Stimulated activated CD4-positive, alpha-beta T cell treated with anti-CD3 and anti-CD28 coated beads, Interleukin-1b, Interleukin-23, amount 100 ng/mL, for 48 hours (primary cell): ENCODE data around the gene CCDC187.

Experiments
- DNase-seq: peaks from one replicate; pipeline ENCODE4 v3.0.0-alpha.2; 2020

Gene CCDC187

GRCh38 chr9:136311051-136312008 is 7.4 kb upstream of the CCDC187 start:
- DNase-seq = no peak

- DNase-seq = no peak
Measured at GRCh38 chr9:136310273-136311030, 6.6 kb upstream of the CCDC187 start.

DNA sequence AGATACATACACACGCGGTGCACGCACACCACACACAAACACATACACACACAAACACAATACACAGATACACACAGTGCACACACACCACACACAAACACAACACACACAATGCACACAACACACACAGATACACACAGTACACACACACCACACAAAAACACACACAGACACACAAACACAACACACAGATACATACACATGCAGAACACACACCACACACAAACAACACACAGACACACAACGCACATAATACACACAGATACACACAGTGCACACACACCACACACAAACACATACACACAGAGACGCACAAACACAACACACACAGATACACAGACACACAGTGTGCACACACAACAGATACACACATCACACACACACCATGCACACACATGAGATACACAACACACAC is 5.9 kb upstream of the CCDC187 start:
- no peak for DNase-seq

DNA sequence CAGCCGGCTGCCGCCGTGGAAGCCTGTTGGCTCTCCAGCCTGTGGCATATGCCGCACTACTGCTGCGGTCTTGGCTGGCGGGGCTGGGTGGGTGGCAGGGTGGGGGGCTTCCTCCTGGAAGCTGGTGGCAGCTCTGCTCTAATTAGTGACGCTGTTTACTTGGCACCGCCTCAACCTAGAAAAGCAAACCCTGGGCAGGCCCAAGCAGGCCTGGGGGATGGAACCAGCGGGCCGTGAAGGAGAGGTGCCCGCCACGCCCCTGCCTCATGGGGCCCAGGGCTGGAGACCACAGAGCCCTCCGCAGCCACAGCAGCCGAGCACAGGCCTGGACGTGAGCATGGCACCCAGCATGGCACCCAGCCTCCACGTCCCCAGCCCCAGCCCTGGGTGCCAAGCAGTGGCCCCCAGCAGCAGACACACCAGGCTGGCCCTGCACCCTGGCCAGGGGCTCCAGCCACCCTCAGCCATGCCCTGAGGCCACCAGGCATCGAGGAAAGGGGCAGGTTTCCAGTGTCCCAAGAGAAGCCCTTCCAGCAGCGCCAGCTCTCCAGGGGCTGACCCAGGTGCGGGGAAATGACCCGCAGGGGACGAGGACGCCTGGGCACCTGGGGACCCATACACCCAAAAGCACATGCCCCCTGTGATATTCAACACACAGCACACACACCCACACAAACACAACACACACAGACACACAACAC is 5.4 kb upstream of the CCDC187 start:
- DNase-seq = no peak

- no peak for DNase-seq
Measured at GRCh38 chr9:136308702-136309053, 4.8 kb upstream of the CCDC187 start.

- DNase-seq = no peak
Measured at GRCh38 chr9:136308006-136308701, 4.3 kb upstream of the CCDC187 start.

- no peak for DNase-seq
Measured at GRCh38 chr9:136307215-136307750, 3.4 kb upstream of the CCDC187 start.

DNA sequence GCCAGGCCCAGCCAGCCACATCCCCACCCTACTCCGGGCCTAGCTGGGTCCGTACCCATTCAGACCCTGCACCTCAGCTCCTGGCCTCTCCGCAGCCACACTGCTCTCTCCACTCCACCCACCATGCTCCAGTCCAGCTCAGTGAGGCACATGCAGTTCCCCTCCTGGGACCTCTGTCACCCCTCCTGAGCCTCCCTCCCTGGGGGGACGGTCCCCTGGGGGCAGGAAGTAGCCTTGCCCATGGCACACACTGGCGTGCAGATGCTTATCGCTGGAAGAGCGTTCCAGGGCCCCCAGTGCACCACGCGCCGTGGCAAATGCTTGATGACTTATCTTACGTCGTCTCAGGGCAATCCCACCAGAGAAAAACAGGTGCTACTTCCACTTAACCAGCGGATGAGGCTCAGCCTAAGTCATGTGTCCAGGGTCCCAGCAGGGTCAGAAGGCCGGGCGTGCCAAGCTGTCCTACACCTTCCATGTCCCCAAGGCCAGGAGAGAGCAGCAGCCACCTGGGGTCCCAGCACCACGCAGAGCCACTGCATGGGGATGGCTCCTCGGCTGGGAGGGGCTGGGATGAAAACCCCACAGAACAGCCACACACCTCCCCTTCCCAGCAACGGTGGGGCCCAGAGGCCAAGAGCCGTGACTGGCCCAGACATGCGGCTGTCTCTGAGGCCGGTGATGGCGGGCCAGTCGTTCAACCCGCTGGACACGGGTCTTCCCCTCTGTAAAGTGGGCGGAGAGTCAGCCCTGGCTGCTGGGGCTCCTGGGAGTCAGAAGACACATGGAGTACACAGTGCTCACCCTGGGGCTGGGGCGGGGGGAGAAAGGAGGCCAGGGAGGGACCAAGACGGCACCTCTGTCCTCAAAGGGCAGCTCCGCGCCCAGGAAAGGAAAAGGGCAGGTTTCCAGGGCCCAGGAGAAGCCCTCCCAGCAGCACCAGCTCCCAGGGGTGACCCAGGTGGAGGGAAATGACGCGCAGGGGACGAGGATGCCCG is 2.6 kb upstream of the CCDC187 start:
- DNase-seq = no peak

DNA sequence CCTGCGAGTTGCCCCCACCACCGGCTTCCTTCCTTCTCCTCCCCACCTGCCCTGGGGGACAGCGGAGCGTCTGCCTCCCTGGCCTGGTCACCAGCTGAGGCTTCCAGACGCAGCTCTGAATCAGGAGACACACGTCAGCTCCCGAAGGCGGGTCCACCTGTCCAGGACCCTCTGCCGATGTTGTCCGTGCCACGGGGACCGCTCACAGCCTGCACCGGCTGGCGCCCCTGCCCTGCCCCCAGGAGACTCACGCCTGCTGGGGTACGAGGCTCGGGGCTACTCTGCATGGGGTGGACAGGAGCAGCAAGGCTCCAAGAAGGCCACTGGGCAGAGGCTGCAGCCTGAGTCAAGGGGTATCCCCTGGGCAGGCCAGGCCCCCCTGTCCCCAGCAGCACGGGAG is 1.9 kb upstream of the CCDC187 start:
- DNase-seq = no peak

GRCh38 chr9:136304981-136305380 is 1.1 kb upstream of the CCDC187 start:
- DNase-seq = no peak

- no peak for DNase-seq
Measured at GRCh38 chr9:136304456-136304855, 562 bp upstream of the CCDC187 start.

DNA sequence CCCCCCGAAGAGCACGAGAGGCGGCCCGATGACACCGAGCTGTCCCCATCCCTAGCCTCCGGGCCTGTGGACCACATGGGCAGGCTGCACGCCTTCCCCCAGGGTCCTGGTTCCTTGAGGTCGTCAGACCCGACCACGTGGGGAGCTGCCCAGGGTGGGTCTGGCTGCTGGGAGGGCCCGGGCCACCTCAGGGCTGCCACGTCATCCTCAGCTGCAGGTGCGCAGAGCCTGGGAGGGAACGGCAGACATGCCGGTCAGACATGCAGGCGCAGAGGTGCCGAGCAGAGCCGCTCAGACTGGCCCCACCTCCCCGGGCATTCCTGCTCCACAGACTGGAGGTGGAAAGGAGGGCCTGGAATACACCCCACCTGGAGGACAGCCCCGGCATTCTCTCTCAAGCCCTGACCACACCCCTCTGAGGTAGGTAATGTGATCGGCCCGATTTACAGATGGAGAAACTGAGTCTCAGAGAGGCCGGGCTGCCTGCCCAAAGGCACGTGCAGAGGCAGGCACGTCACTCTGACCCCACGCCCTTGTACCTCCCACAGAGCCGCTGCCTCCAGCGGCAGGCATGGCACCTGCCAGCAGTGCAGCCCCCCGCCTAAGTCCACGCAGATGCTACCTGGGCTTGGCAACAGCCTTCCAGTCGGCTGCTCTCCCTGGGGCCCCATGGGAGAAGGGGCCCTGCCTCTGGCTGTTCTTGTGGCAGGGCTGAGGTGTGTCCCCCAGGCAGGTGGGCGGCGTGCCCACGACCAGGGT is 649 bp downstream of the CCDC187 start:
- DNase-seq = no peak

- DNase-seq = no peak
Measured at GRCh38 chr9:136302527-136302926, 1.4 kb downstream of the CCDC187 start.

DNA sequence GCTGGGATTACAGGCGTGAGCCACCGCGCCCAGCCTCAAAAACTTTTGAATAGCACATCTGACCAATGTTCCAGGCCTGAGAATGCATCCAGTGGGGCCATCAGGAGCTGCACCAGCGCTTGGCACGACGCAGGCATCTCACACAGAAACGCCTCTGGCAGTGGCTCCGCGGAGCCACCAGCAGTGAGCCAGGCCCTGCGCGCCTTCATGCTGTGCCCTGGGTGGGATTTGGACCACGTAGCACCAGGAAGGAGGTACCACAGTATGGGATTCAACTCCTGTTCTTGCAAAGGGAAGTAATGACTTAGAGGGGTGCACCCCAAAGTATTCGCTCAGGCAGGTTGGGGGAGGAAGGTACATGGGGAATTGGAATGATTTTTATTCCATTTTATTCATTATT is 3.0 kb downstream of the CCDC187 start:
- no peak for DNase-seq

- no peak for DNase-seq
Measured at GRCh38 chr9:136300016-136300545, 3.8 kb downstream of the CCDC187 start.

DNA sequence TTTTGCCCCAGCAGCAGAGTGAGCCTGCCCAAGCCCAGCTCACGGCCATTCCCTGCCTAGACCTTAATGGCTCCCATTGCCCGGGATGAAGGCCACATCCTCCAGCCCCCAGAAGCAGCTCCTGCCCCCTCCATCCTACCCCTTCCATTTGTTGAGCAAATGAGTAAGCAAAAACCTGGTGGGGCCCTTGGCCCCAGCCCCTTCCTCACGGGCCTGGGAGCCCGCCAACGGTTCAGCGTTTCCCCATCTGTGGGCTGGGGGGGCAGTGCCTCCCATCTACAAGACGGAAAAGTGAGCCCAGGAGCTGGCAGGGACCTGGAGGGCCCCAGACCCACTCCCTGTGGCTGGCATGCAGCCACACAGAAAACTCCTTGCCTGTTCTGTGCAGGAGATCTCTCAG is 4.4 kb downstream of the CCDC187 start:
- DNase-seq = no peak

DNA sequence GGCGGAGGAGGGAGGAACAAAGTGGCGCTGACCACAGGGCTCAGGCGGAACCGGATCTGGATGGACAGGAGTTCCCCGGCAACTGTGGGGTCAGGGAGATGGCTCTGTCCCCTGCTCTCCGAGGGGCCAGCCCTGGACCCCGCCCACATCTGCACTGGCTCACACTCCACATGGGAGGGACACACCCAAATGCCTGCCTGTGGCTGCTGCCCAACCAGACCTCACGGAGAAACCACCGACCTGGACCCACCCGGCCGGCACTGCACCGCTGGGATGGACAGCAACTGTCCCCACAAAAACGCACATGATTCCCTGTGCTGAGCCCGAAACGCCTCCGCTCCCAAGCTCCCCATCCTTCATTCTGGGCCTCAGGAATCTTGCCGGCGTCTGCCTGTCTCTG is 4.8 kb downstream of the CCDC187 start:
- DNase-seq = no peak

DNA sequence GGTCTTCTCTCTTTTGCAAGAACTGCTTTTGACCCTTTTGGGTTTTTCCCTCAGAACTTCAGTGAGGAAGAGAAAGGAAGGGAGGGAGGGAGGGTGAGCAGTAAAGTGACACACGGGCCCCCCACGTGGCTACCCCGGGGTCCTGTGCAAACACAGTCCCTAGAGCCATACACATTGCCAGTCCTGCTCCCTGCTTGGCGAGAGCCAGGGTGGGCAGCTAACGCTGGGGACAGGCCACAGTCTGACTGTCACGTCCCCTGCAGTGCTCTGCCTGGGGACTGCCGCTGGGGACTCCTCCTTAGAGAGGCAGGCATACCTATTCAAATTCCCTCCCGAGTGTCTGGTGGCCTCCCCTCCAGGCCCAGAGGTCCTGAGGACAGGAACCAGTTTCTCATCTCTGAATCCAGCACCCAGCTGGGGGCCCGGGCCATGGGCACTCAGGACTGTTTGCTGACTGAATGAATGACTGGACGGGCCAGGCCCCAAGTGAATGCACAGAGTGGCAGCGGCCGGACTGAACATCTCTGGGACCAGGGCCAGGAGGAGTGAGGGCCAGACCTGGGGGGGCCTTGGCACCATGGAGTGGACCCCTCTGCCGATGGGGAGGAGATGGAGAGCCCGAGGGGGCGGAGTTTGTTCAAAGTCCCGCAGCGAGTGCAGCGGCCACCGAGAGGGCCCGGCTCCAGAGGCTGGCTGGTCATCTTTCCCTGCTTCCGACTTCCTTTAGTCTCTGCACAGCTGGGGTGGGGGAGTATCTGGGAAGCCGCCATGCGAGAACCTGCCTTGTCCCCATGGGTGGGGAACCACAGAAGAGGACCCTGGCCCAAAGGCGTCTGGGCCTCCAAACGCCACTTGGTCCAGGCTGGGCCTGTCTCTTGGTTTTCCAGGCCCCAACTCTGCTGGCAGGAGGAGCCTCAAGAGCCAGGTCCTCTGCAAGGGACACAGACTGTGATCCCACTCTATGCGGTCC is 5.8 kb downstream of the CCDC187 start:
- DNase-seq = no peak
